Suprapubic skin (tissue), 4 donors: Measurements from ENCODE around the gene RPGRIP1. TPM values are rescaled to one million over a fixed set of nuclear protein-coding genes. Genes with fewer than 3 reads are reported as not detected.

Experiments
- DNase-seq, 2 donors: peaks; one replicate each; pipeline ENCODE4 v3.0.0-alpha.2; 2019; ENCODE audit warnings: low spot score in 2 of 2
- H3K27ac ChIP-seq: fragments of 200-600 bp; sonication (generic); one replicate; pipeline ENCODE4 v1.5.1; 2019
- H3K27me3 ChIP-seq: fragments of 200-600 bp; sonication (generic); one replicate; pipeline ENCODE4 v1.5.1; 2019
- H3K36me3 ChIP-seq: fragments of 200-600 bp; sonication (generic); one replicate; pipeline ENCODE4 v1.5.1; 2019
- H3K4me1 ChIP-seq: fragments of 200-600 bp; sonication (generic); one replicate; pipeline ENCODE4 v1.5.1; 2019
- H3K4me3 ChIP-seq: fragments of 200-600 bp; sonication (generic); one replicate; pipeline ENCODE4 v1.5.1; 2019; ENCODE audit warnings: mild to moderate bottlenecking
- H3K9me3 ChIP-seq: fragments of 200-600 bp; sonication (generic); one replicate; pipeline ENCODE4 v1.5.1; 2019
- EP300 ChIP-seq: sonication (generic); formaldehyde crosslinking; IDR thresholded peaks from one replicate; pipeline ENCODE4 v1.6.1; 2017; ENCODE audit warnings: antibody characterized with exemption
- POLR2A ChIP-seq, 2 donors: fragments of 450-650 bp; IDR thresholded peaks; one replicate each; pipeline ENCODE4 v1.6.1; 2017; ENCODE audit warnings: antibody characterized with exemption in 2 of 2, mild to moderate bottlenecking in 2 of 2, moderate library complexity in 2 of 2
- POLR2AphosphoS5 ChIP-seq, 3 donors: sonication (generic); formaldehyde crosslinking; IDR thresholded peaks; one replicate each; pipeline ENCODE4 v1.6.1; 2017; ENCODE audit warnings: antibody characterized with exemption in 3 of 3
- WGBS: methylation state at CpG from one replicate; pipeline ENCODE4 v1.1.5; 2018; 5-methylcytosine and 5-hydroxymethylcytosine counted together
- total RNA-seq, 4 donors: library from RNA; depleted of rRNA; stranded (reverse); fragments of >200 nt; gene quantifications; one replicate each; pipeline ENCODE4 v1.1.0, GENCODE V29; 2016
- TF ChIP-seq, protein P1 (sequence below), 2 donors: fragments of 200-600 bp in 1 of 2; fragments of 450-650 bp in 1 of 2; sonication (generic) in 1 of 2; IDR thresholded peaks; one replicate each; pipeline ENCODE4 v1.5.1; 2016 to 2019; ENCODE audit warnings: antibody characterized with exemption in 2 of 2, mild to moderate bottlenecking in 1 of 2, moderate library complexity in 1 of 2

The RPGRIP1 gene
- total RNA-seq, 4 donors from 2014 or later: not detected

- TF ChIP-seq, protein P1, sequence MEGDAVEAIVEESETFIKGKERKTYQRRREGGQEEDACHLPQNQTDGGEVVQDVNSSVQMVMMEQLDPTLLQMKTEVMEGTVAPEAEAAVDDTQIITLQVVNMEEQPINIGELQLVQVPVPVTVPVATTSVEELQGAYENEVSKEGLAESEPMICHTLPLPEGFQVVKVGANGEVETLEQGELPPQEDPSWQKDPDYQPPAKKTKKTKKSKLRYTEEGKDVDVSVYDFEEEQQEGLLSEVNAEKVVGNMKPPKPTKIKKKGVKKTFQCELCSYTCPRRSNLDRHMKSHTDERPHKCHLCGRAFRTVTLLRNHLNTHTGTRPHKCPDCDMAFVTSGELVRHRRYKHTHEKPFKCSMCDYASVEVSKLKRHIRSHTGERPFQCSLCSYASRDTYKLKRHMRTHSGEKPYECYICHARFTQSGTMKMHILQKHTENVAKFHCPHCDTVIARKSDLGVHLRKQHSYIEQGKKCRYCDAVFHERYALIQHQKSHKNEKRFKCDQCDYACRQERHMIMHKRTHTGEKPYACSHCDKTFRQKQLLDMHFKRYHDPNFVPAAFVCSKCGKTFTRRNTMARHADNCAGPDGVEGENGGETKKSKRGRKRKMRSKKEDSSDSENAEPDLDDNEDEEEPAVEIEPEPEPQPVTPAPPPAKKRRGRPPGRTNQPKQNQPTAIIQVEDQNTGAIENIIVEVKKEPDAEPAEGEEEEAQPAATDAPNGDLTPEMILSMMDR (IDR thresholded peaks at IDR 0.05): no peak
- no peak for TF ChIP-seq POLR2AphosphoS5 (IDR thresholded peaks at IDR 0.05)
- no peak for TF ChIP-seq EP300
- TF ChIP-seq POLR2A (IDR thresholded peaks at IDR 0.05): no peak
Observed at GRCh38 chr14:21320913-21321312, 41.0 kb downstream of the RPGRIP1 start.

DNA sequence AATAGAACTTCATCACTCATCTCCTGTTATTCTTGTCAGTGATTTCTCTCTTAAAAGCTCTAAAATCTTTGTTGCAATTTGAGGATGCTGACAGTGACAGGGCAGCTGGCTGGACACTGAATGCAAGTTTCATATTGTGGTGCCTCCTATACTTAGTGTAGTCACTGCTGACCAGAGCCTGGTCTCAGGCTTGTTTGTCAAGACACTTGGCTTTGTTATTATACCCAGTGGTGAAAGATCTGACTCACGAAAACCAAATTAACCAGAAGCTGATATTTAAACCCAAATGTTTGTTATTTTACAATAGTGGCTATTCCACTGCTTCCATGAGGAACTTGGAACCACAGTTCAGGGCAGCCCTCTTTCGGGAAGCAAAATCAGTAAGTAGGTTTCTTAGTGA lies 42.8 kb downstream of the RPGRIP1 start:
- no peak overlapping the region for H3K27ac ChIP-seq
- H3K36me3 ChIP-seq: no peaks in the 10 kb centered on the region
- H3K9me3 ChIP-seq: no peaks in the 10 kb centered on the region
- TF ChIP-seq POLR2AphosphoS5 (IDR thresholded peaks at IDR 0.05): no peak
- TF ChIP-seq POLR2A (IDR thresholded peaks at IDR 0.05): no peak
- TF ChIP-seq, protein P1 (IDR thresholded peaks at IDR 0.05): no peak
- no peak for TF ChIP-seq EP300
- 54% methylated on average over 2 of the region's 2 CpGs for WGBS
- no peak overlapping the region for H3K4me3 ChIP-seq
- no peak for DNase-seq
- no peaks in the 10 kb centered on the region for H3K4me1 ChIP-seq
- no peaks in the 10 kb centered on the region for H3K27me3 ChIP-seq

More at GRCh38 chr14:21320913-21321312, 41.0 kb downstream of the RPGRIP1 start:
- no peaks in the 10 kb centered on the region for H3K27me3 ChIP-seq
- no peaks in the 10 kb centered on the region for H3K36me3 ChIP-seq
- H3K4me1 ChIP-seq: no peaks in the 10 kb centered on the region
- H3K9me3 ChIP-seq: no peaks in the 10 kb centered on the region
- no peak overlapping the region for H3K4me3 ChIP-seq
- 85% methylated on average over 2 of the region's 2 CpGs for WGBS
- H3K27ac ChIP-seq: no peak overlapping the region
- no peak for DNase-seq

DNA sequence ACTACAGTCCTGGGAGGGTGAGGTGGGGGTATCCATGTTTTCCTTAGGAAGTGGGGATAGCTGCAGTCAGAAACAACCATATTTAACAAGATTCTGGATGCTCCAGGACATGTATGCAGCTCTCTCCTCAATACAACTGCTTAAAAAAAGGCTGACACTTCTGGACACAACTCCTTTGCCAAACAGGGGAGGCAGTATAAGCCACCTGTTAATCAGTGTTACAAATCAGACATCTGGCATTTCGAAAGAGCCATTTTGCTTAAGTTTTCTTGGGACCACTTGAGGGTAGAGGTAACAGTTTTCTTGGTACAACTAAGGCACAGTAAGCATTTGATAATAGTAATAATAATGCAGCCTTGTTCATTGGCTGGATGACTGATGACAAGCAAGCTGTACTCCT lies 47.1 kb downstream of the RPGRIP1 start:
- no peaks in the 10 kb centered on the region for H3K4me1 ChIP-seq

More for the DNA sequence above, 47.1 kb downstream of the RPGRIP1 start:
- no peak for TF ChIP-seq POLR2AphosphoS5 (IDR thresholded peaks at IDR 0.05)
- TF ChIP-seq EP300: no peak
- TF ChIP-seq, protein P1 (IDR thresholded peaks at IDR 0.05): no peak
- TF ChIP-seq POLR2A (IDR thresholded peaks at IDR 0.05): no peak
- DNase-seq: no peak
- Histone ChIP-seq H3K4me3 (no peak overlapping the region), H3K9me3 (no peaks in the 10 kb centered on the region), H3K27ac (no peak overlapping the region), H3K36me3 (no peaks in the 10 kb centered on the region), H3K27me3 (no peaks in the 10 kb centered on the region)
- 93% methylated on average over 1 of the region's 1 CpG for WGBS

Other genes starting within 250 kb of the RPGRIP1 start
- not detected for gene TPPP2, start 249.9 kb upstream of the RPGRIP1 start, total RNA-seq
- gene RNASE13, start 245.3 kb upstream of the RPGRIP1 start, total RNA-seq: under 1 TPM in 1 of 4 donors, not detected in 3; 0.29 TPM
- gene RNASE7, start 237.7 kb upstream of the RPGRIP1 start, total RNA-seq: 10 to 100 TPM; 10.3 to 46.9 (median 35.4) TPM
- gene RNASE8, start 222.3 kb upstream of the RPGRIP1 start, total RNA-seq: not detected
- 10 to 100 TPM; 14.4 to 22.8 (median 17.6) TPM for gene ARHGEF40, start 209.8 kb upstream of the RPGRIP1 start, total RNA-seq
- 10 to 100 TPM; 44.2 to 70.0 (median 56.7) TPM for gene ZNF219, start 181.4 kb upstream of the RPGRIP1 start, total RNA-seq
- 1 to 10 TPM in 1 of 4 donors, under 1 TPM in 2, not detected in 1; 0.53 to 2.0 (median 0.83) TPM for gene TMEM253, start 179.0 kb upstream of the RPGRIP1 start, total RNA-seq
- gene OR5AU1, start 124.0 kb upstream of the RPGRIP1 start, total RNA-seq: not detected
- gene HNRNPC, start 10.6 kb upstream of the RPGRIP1 start, total RNA-seq: 100 to 1,000 TPM; 355 to 512 (median 409) TPM
- gene SUPT16H, start 103.9 kb downstream of the RPGRIP1 start, total RNA-seq: 10 to 100 TPM; 41.9 to 64.5 (median 50.1) TPM
- 100 to 1,000 TPM in 2 of 4 donors, 10 to 100 TPM in 2; 67.3 to 122 (median 101) TPM for gene CHD8, start 176.0 kb downstream of the RPGRIP1 start, total RNA-seq
- gene RAB2B, start 196.9 kb downstream of the RPGRIP1 start, total RNA-seq: 10 to 100 TPM; 20.2 to 24.9 (median 21.5) TPM
- gene TOX4, start 197.1 kb downstream of the RPGRIP1 start, total RNA-seq: 10 to 100 TPM; 70.1 to 80.5 (median 77.9) TPM
- gene METTL3, start 231.3 kb downstream of the RPGRIP1 start, total RNA-seq: 100 to 1,000 TPM in 1 of 4 donors, 10 to 100 TPM in 3; 38.9 to 125 (median 44.8) TPM
- 10 to 100 TPM in 1 of 4 donors, 1 to 10 TPM in 3; 3.0 to 15.6 (median 4.4) TPM for gene SALL2, start 246.3 kb downstream of the RPGRIP1 start, total RNA-seq